NCI-H345 (cell line): Measurements from ENCODE around the gene TSC22D4.
"Not testable (repeated sequence)": the region's sequence is repeated elsewhere in the genome, so short reads cannot be mapped to it uniquely, and the experiment has no call there.

Experiments used
- DNase-seq: peaks from one replicate; lab custom pipeline; 2025; lab: John Stamatoyannopoulos, UW

Gene TSC22D4

GRCh38 chr7:100444311-100445278, 34.4 kb downstream of the TSC22D4 start:
- DNase-seq: no peak

GRCh38 chr7:100443096-100443840, 35.7 kb downstream of the TSC22D4 start:
- DNase-seq: no peak

- no peak for DNase-seq
These were observed 37.1 kb downstream of the TSC22D4 start for GRCh38 chr7:100441641-100442535.

GRCh38 chr7:100439244-100439643, 39.8 kb downstream of the TSC22D4 start:
- not testable (repeated sequence) for DNase-seq

- DNase-seq: not testable (repeated sequence)
These were observed 40.3 kb downstream of the TSC22D4 start for GRCh38 chr7:100438731-100439130.

GRCh38 chr7:100438172-100438571, 40.8 kb downstream of the TSC22D4 start:
- no peak for DNase-seq

GRCh38 chr7:100437150-100438100, 41.6 kb downstream of the TSC22D4 start:
- no peak for DNase-seq

GRCh38 chr7:100435401-100436304, 43.4 kb downstream of the TSC22D4 start:
- DNase-seq: peak; percentile 49

GRCh38 chr7:100434297-100435144, 44.5 kb downstream of the TSC22D4 start:
- no peak for DNase-seq

GRCh38 chr7:100433592-100434296, 45.3 kb downstream of the TSC22D4 start:
- no peak for DNase-seq

- no peak for DNase-seq
These were observed 45.8 kb downstream of the TSC22D4 start for GRCh38 chr7:100433276-100433591.

- no peak for DNase-seq
These were observed 46.3 kb downstream of the TSC22D4 start for GRCh38 chr7:100432621-100433275.

GRCh38 chr7:100432053-100432452, 47.0 kb downstream of the TSC22D4 start:
- no peak for DNase-seq

- no peak for DNase-seq
These were observed 47.7 kb downstream of the TSC22D4 start for GRCh38 chr7:100431286-100431735.

- DNase-seq: no peak
These were observed 48.3 kb downstream of the TSC22D4 start for GRCh38 chr7:100430493-100431285.

GRCh38 chr7:100429637-100430492, 49.1 kb downstream of the TSC22D4 start, which contains the start of gene MEPCE:
TSS of gene MEPCE (plus strand) at chr7:100429831. CDS start at chr7:100430019, 188 bp downstream.
- peak; percentile 96 for DNase-seq
